ENCODE data around the gene ZFP91.

GRCh38 chr11:58531865-58532341, 47.0 kb upstream of the ZFP91 start:
- TF ChIP-seq SP1 (IDR thresholded peaks at IDR 0.05) = no peak
- TF ChIP-seq FOXK2 (IDR thresholded peaks at IDR 0.05) = no peak
- no peak for TF ChIP-seq ELF4 (IDR thresholded peaks at IDR 0.05)
- TF ChIP-seq CTBP1 (IDR thresholded peaks at IDR 0.05; ENCODE audit: borderline replicate concordance) = no peak
- TF ChIP-seq SUZ12 (IDR thresholded peaks at IDR 0.05) = no peak
- TF ChIP-seq L3MBTL2 (conservative IDR thresholded peaks at IDR 0.05) = no peak
